ENCODE measurements around the gene NUDT12. TPM values are rescaled to one million over a fixed set of nuclear protein-coding genes. Genes with fewer than 3 reads are reported as not detected.
A peak's percentile ranks its signal among the peaks of the same experiment; 100 is the strongest.

Gene NUDT12
- 1 to 10 TPM; 4.0 to 4.7 TPM for total RNA-seq

DNA sequence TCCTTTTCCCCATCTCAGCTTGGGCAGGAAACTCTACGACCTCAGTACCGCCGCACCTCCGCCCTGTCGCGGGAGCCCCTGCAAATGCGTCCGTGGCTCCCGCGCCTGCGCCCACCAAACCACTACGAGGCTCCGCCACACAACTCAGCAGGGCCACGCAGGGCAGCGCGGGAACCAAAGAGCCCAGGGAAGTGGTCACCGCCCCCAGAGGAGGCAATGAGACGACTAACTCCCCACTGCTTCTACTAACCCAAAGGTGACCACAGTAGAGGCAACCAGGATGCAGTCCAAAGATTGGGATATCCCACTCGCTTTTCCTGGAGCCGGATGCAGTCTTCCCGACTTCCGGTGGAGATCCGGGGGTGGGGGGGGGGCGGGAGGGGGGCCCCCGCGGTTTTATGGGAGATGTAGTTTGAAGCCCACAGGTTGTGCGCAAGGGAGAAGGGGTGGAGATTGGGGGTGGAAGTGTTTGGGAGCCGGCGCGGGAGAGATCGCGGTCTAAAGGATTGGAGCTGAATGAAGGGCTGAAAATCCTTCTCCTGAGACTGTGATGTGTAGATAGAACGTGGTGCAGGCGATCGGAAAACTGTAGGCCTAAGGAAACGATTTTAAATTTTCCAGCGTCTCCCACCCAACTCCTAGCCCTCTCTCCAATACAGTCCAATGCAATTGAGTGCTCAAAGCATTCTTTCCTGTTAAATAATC, at the start of gene NUDT12:
NUDT12 (minus strand) TSS at position 337 of the 705 bp plus-strand sequence. CDS start 2,541 bp downstream, outside the sequence.
- intact Hi-C loops (cut with micrococcal nuclease) = loop anchor here (1.0 kb wide), 1 partner anchor 303 kb away; no protein-coding TSS in a partner anchor
- H3K9me3 Mint-ChIP-seq = no peaks in the 10 kb centered on the region
- H3K27ac Mint-ChIP-seq = peak within 1 kb of the TSS; percentile 71
- peaks cover 16% of the 10 kb centered on the region for H3K4me1 Mint-ChIP-seq (ENCODE audit: low read depth)
- CTCF ChIA-PET = interaction anchor here (0.6 kb wide), 1 partner anchor 23 kb away, joined by 3 read pairs; no protein-coding TSS in a partner anchor
- peak; percentile 69 for DNase-seq
- peak within 1 kb of the TSS; percentile 87 for H3K4me3 Mint-ChIP-seq
- H3K36me3 Mint-ChIP-seq (ENCODE audit: low read depth) = peaks cover 2% of the 10 kb centered on the region
- no peaks in the 10 kb centered on the region for H3K27me3 Mint-ChIP-seq (ENCODE audit: low read depth)

DNA sequence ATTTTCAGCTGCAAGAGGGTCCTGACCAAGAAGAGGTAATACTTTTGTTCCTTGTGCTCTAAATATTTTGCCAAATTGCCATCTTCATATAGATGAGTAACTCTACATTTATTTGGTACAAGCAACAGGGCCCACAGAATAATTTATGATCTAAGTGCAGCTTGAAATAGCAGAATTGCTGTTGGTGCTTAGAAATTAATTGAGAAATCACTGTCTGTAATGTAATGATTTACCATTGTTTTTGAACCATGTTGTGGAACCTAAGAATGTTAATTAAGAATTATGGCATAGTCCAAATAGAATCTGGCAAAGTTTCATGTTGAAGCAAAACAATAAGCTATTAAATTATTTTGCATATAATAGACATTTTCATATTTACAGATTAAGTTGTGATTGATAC, 44.8 kb upstream of the NUDT12 start:
- H3K4me3 Mint-ChIP-seq = no peak overlapping the region
- intact Hi-C loops (cut with micrococcal nuclease) = no loop called here
- peaks cover 3% of the 10 kb centered on the region for H3K27me3 Mint-ChIP-seq (ENCODE audit: low read depth)
- DNase-seq = no peak
- no peak overlapping the region for H3K27ac Mint-ChIP-seq
- CTCF ChIA-PET = interaction anchor here (0.5 kb wide), 1 partner anchor 143 kb away, joined by 3 read pairs; no protein-coding TSS in a partner anchor
- no peaks in the 10 kb centered on the region for H3K4me1 Mint-ChIP-seq (ENCODE audit: low read depth)
- no peaks in the 10 kb centered on the region for H3K9me3 Mint-ChIP-seq
- no peaks in the 10 kb centered on the region for H3K36me3 Mint-ChIP-seq (ENCODE audit: low read depth)

DNA sequence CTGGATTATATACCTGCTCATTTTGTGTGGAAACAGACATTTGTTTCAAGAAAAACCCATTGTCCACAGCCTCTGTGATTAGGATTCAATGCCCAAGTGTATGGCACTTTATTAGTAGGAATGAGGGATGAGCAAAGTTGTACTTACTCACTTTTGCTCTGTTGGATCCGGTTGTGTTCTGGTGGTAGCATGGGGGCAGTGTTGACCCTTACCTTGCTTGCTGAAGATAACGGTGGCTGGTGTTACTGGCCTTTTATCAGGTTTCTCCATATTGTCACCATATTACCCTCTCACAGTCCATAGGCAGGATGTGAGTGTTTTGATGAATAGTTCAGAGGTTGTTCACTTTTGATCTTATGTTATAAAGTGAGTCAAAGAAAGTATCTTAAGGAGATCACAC, 42.7 kb upstream of the NUDT12 start:
- Mint-ChIP-seq H3K4me1 (ENCODE audit: low read depth) (no peaks in the 10 kb centered on the region), H3K27ac (no peak overlapping the region), H3K27me3 (ENCODE audit: low read depth) (no peaks in the 10 kb centered on the region), H3K36me3 (ENCODE audit: low read depth) (no peaks in the 10 kb centered on the region), H3K9me3 (no peaks in the 10 kb centered on the region), H3K4me3 (no peak overlapping the region)
- CTCF ChIA-PET = no interaction called here
- no peak for DNase-seq
- intact Hi-C loops (cut with micrococcal nuclease) = no loop called here

DNA sequence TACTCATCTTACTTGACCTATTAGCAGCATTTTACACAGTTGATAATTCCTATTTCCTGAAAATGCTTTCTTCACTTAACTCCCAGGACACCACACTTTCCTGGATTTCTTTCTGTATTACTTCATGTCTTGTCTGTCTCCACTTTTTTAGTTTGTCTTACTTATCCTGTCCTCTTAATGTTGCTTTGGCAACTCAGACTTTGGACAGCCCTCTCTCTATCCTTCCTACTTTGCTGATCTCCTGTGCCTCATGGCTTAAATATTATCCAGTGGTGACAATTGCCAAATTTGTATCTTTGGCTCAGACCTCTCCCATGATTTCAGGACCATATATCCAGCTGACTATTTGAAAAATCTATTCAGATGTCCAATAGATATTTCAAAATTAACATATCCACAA, 39.8 kb upstream of the NUDT12 start:
- intact Hi-C loops (cut with micrococcal nuclease) = no loop called here
- no peaks in the 10 kb centered on the region for H3K27me3 Mint-ChIP-seq (ENCODE audit: low read depth)
- no peaks in the 10 kb centered on the region for H3K9me3 Mint-ChIP-seq
- CTCF ChIA-PET = no interaction called here
- H3K36me3 Mint-ChIP-seq (ENCODE audit: low read depth) = no peaks in the 10 kb centered on the region
- no peak for DNase-seq
- no peak overlapping the region for H3K27ac Mint-ChIP-seq
- H3K4me1 Mint-ChIP-seq (ENCODE audit: low read depth) = no peaks in the 10 kb centered on the region
- H3K4me3 Mint-ChIP-seq = no peak overlapping the region

DNA sequence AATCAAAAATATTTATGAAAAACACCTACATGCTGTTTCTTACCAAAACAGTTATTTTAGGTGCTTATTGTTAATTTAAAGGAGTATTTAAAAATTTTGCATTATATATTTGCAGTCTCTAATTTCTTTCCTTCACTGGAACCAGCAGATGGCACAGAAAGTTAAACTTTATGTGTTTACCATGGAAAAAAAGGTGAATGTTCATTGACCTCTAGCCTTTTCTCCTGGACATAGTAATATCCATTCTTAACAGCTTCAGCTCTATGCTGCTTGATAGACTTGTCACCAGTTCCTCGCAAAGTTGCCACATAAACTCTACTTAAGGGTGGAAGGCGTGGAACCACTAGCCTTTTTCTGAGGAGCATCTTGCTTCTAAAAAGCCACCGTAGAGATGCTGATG, 38.7 kb upstream of the NUDT12 start:
- CTCF ChIA-PET = no interaction called here
- no peak for DNase-seq
- Mint-ChIP-seq H3K36me3 (ENCODE audit: low read depth) (no peaks in the 10 kb centered on the region), H3K4me3 (no peak overlapping the region), H3K27ac (no peak overlapping the region), H3K4me1 (ENCODE audit: low read depth) (no peaks in the 10 kb centered on the region), H3K9me3 (no peaks in the 10 kb centered on the region), H3K27me3 (ENCODE audit: low read depth) (no peaks in the 10 kb centered on the region)
- intact Hi-C loops (cut with micrococcal nuclease) = no loop called here

DNA sequence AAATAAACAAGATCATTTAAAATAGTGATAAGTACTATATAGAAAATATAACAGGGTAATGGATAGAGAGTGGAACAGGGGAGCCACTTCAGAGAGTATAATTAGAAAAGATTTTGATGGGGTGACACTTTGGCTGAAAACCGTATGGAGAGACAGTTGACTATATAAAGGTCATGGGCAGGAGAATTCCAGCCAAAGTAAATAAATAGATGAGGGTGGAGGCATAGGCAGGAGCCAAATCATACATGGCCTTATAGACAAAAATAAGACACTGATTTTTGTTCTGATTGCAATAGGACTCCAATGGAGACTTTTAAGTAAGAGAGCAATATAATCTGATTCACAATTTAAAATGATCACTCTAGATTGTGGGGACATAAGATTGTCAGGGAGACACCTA, 37.5 kb upstream of the NUDT12 start:
- DNase-seq = no peak
- CTCF ChIA-PET = no interaction called here
- H3K36me3 Mint-ChIP-seq (ENCODE audit: low read depth) = no peaks in the 10 kb centered on the region

DNA sequence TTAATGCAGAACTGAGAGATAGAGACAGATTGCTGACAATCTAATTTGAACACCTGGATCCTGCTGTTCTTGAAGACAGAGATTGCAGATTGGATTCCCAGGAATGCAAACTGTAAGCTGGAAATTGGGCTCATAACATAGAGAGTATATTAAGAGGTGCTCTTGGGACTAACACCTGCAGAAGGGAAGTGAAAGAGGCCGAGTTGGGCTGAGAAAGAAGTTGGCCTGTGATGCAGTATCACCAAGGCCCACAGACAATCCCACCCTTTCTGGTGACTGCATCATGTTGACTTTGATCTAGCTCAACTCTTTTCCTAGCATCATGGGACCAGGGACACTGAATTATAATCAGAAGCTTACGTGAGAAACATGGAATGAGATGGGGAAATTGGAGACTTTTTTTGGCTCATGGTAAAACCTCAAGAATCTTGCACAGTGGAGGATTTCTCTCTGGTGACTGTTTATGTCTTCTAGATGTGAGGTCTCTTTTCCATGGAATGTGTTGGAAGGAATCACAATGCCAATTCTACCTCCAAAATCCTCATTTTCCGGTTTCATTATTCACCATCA, 36.5 kb upstream of the NUDT12 start:
- Mint-ChIP-seq H3K9me3 (no peaks in the 10 kb centered on the region), H3K27ac (no peak overlapping the region), H3K36me3 (ENCODE audit: low read depth) (no peaks in the 10 kb centered on the region), H3K27me3 (ENCODE audit: low read depth) (peaks cover 2% of the 10 kb centered on the region), H3K4me1 (ENCODE audit: low read depth) (no peaks in the 10 kb centered on the region), H3K4me3 (no peak overlapping the region)
- CTCF ChIA-PET = no interaction called here
- DNase-seq = no peak
- intact Hi-C loops (cut with micrococcal nuclease) = no loop called here

More for the DNA sequence above, 37.5 kb upstream of the NUDT12 start:
- Mint-ChIP-seq H3K9me3 (no peaks in the 10 kb centered on the region), H3K27me3 (ENCODE audit: low read depth) (peaks cover 2% of the 10 kb centered on the region), H3K4me3 (no peak overlapping the region), H3K27ac (no peak overlapping the region), H3K4me1 (ENCODE audit: low read depth) (no peaks in the 10 kb centered on the region)
- intact Hi-C loops (cut with micrococcal nuclease) = no loop called here

DNA sequence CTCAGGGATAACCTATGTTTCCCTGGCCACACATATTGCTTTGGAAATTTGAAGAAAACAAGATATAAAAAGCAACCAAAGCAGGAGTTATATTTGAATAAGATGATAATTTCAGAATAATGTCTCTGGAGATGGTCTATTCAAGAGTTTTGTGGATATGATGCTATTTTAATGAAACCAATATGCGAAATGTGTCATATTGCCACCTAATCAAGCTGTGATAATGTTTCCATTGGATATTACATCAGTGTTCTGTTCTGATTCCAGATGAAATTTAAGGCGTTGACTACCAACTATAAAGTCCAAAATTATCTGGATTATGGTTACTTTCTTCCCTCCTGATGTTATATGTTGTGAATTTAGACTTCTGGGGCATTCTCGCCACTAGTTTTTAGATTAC, 27.6 kb upstream of the NUDT12 start:
- CTCF ChIA-PET = no interaction called here
- Mint-ChIP-seq H3K27me3 (ENCODE audit: low read depth) (peaks cover 4% of the 10 kb centered on the region), H3K9me3 (no peaks in the 10 kb centered on the region), H3K4me3 (no peak overlapping the region), H3K27ac (no peak overlapping the region), H3K4me1 (ENCODE audit: low read depth) (no peaks in the 10 kb centered on the region), H3K36me3 (ENCODE audit: low read depth) (no peaks in the 10 kb centered on the region)
- intact Hi-C loops (cut with micrococcal nuclease) = no loop called here
- DNase-seq = no peak

DNA sequence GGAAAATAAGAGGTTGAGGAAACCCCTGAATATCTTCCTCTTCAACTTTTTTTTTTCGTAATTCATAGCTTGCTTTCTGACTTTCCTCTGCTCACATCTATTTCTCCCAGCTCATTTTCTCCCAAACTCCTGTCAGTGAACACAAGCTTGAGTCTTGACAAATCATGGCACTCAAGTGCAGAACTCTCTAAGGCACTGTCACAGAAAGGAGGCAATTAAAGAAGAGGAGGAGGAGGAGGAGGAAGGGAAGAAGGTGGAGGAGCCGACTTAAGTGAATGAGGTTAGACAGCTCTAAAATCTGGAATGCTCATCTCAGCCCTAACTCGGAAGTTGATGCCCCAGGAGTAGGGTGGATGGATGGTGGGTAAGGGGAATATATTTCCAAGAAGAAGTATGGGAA, 27.2 kb upstream of the NUDT12 start:
- H3K9me3 Mint-ChIP-seq = no peaks in the 10 kb centered on the region
- intact Hi-C loops (cut with micrococcal nuclease) = loop anchor here (10.0 kb wide), 1 partner anchor 825 kb away; no protein-coding TSS in a partner anchor
- CTCF ChIA-PET = interaction anchor here (0.7 kb wide), 1 partner anchor 77 kb away, joined by 3 read pairs; no protein-coding TSS in a partner anchor

DNA sequence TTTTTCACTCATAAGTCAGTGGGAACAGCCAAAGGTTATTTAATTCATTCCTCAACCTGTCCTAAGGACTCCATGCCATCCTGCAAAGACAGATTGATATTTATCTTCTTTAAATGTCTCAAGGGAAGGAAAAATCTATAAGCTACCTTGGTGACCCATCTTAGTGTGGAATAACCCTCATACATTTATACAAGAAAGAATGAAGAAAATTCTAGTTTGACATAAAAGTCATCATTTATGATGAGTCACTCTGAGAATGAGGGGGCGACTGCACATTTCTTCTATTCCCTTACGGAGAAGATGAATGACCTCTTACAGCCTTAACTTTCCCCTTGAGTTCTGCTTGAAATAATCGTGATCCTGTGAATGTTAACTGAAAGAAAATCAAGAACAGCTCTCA, 26.8 kb upstream of the NUDT12 start:
- no peaks in the 10 kb centered on the region for H3K36me3 Mint-ChIP-seq (ENCODE audit: low read depth)
- H3K27ac Mint-ChIP-seq = no peak overlapping the region
- H3K4me3 Mint-ChIP-seq = no peak overlapping the region
- no peaks in the 10 kb centered on the region for H3K9me3 Mint-ChIP-seq
- intact Hi-C loops (cut with micrococcal nuclease) = loop anchor here (10.0 kb wide), 1 partner anchor 825 kb away; no protein-coding TSS in a partner anchor
- peaks cover 4% of the 10 kb centered on the region for H3K27me3 Mint-ChIP-seq (ENCODE audit: low read depth)
- H3K4me1 Mint-ChIP-seq (ENCODE audit: low read depth) = no peaks in the 10 kb centered on the region
- no peak for DNase-seq
- CTCF ChIA-PET = interaction anchor here (0.7 kb wide), 1 partner anchor 77 kb away, joined by 3 read pairs; no protein-coding TSS in a partner anchor

More for the DNA sequence above, 27.2 kb upstream of the NUDT12 start:
- peaks cover 4% of the 10 kb centered on the region for H3K27me3 Mint-ChIP-seq (ENCODE audit: low read depth)
- H3K4me1 Mint-ChIP-seq (ENCODE audit: low read depth) = no peaks in the 10 kb centered on the region
- H3K36me3 Mint-ChIP-seq (ENCODE audit: low read depth) = no peaks in the 10 kb centered on the region
- no peak overlapping the region for H3K27ac Mint-ChIP-seq
- no peak for DNase-seq
- H3K4me3 Mint-ChIP-seq = no peak overlapping the region

DNA sequence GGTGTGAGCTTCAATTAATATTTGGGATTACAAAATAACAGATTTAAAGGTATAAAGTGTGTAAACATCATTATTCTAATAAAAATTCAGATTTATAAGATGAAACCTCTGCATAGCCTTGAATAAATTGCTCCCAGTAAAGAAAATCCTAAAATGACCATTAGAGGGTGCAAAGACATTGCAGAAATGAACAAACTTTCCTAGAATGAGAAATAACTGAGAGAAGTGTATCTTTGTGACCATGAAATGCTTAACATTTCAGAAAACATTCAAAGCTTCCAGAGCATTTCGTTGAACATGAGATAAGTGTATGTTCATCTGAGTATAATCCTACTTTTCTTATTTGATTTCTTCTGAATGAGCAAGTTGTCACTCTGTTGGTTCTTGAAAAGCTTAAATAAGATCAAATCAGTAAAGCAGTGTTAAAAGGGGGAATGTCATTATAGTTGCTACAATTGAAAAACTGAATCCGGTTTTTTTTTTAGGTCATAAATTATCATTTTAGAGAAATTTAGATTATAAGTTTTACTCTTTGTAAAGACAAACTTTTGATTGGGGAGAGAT, 24.7 kb upstream of the NUDT12 start:
- Mint-ChIP-seq H3K9me3 (no peaks in the 10 kb centered on the region), H3K27ac (no peak overlapping the region), H3K4me1 (ENCODE audit: low read depth) (no peaks in the 10 kb centered on the region), H3K36me3 (ENCODE audit: low read depth) (no peaks in the 10 kb centered on the region), H3K27me3 (ENCODE audit: low read depth) (peaks cover 4% of the 10 kb centered on the region), H3K4me3 (no peak overlapping the region)
- intact Hi-C loops (cut with micrococcal nuclease) = loop anchor here (10.0 kb wide), 1 partner anchor 828 kb away; no protein-coding TSS in a partner anchor
- no peak for DNase-seq
- CTCF ChIA-PET = interaction anchor here (0.6 kb wide), 1 partner anchor 169 kb away, joined by 3 read pairs; no protein-coding TSS in a partner anchor

DNA sequence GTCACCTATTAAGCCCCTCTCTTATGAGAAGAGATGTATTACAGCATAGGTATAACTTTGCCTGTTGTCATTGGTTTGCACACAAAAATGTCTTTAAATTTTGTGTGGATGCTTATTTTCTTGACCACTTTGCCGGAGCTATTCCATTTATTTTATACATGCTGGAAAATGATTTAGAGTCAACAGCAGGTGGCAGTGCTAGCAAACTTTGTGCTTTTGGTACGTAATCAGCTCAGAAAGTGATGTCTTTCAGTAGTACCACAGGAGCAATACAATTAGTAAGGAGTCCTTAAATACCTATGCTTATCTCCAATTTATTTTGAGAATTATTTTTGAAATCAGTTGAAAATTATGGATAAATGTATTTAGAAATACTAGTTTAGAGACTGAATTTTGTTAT, 19.8 kb upstream of the NUDT12 start:
- Mint-ChIP-seq H3K27ac (no peak overlapping the region), H3K36me3 (ENCODE audit: low read depth) (no peaks in the 10 kb centered on the region), H3K4me3 (no peak overlapping the region), H3K4me1 (ENCODE audit: low read depth) (no peaks in the 10 kb centered on the region), H3K9me3 (no peaks in the 10 kb centered on the region), H3K27me3 (ENCODE audit: low read depth) (peaks cover 3% of the 10 kb centered on the region)
- CTCF ChIA-PET = interaction anchor here (0.6 to 1.1 kb wide), 2 partner anchors 615 to 633 kb away, joined by 3 to 5 read pairs; no protein-coding TSS in a partner anchor
- intact Hi-C loops (cut with micrococcal nuclease) = loop anchor here (1.0 to 10.0 kb wide), 2 partner anchors 597 to 832 kb away; no protein-coding TSS in a partner anchor
- DNase-seq = peak; percentile 42
